Measurements from ENCODE around the gene STOML2.
A peak's percentile ranks its signal among the peaks of the same experiment; 100 is the strongest.
"Not testable (repeated sequence)": the region's sequence is repeated elsewhere in the genome, so short reads cannot be mapped to it uniquely, and the experiment has no call there.

The STOML2 gene, protein sequence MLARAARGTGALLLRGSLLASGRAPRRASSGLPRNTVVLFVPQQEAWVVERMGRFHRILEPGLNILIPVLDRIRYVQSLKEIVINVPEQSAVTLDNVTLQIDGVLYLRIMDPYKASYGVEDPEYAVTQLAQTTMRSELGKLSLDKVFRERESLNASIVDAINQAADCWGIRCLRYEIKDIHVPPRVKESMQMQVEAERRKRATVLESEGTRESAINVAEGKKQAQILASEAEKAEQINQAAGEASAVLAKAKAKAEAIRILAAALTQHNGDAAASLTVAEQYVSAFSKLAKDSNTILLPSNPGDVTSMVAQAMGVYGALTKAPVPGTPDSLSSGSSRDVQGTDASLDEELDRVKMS

GRCh38 chr9:35102769-35103659 lies at the start of gene STOML2:
STOML2 (minus strand) TSS chr9:35103131; CDS start chr9:35103094, 37 bp downstream.
- peak; percentile 97 for DNase-seq

DNA sequence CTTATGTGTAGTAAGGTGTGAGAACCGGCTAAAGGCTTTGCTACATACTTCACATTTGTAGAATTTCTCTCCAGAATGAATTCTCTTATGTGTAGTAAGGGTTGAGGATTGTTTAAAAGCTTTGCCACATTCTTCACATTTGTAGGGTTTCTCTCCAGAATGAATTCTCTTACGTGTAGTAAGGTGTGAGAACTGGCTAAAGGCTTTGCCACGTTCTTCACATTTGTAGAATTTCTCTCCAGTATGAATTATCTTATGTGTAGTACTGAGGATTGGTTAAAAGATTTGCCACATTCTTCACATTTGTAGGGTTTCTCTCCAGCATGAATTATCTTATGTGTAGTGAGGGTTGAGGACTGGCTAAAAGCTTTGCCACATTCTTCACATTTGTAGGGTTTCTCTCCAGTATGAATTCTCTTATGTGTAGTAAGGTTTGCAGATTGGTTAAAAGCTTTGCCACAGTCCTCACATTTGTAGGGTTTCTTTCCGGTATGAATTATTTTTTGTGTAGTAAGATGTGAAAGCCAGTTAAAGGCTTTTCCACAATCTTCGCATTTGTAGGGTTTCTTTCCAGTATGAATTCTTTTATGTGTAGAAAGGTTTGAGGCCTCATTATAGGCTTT lies 45.1 kb upstream of the STOML2 start:
- not testable (repeated sequence) for DNase-seq

DNA sequence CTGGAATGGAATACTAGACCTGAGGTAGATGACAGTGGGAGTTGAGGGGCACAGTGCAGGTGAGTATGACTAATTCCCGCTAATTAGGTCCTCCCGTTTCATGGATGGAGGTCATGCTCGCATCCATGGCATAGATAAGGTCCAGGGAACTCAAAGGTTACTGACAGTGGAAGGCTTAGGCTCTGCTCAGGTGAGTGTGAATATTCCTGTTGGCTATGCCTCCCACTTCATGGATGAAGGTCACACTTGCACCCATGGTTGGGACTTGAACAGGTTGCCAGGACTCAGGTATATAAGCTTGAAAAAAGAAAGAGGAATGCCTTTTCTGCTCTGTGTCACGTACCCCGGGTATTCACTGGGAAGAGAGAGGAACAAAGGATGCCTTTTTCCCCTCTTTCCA lies 39.1 kb upstream of the STOML2 start:
- DNase-seq, result no peak

DNA sequence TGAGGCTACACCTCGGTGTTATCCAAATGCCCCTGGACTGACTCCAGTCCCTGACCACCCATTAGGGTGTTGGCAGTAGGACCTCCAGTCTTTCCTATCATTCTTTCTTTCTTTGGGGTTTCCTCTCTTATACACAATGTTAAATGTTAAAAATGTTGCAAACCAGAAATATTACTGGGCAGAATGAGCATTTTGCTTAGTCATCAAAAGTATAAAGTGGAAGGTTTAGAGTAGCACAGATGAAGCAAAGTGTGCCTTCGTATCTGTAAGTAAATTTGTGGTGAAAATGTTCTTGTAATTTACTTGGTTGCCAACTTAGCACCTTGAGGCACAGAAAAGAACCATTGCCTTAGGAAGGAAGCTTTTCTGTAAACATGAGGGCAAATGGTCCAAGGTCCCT lies 37.2 kb upstream of the STOML2 start:
- no peak for DNase-seq

- DNase-seq, result no peak
Observed at GRCh38 chr9:35136866-35137265, 33.9 kb upstream of the STOML2 start.

GRCh38 chr9:35135988-35136387 lies 33.1 kb upstream of the STOML2 start:
- DNase-seq, result no peak

GRCh38 chr9:35134920-35135319 lies 32.0 kb upstream of the STOML2 start:
- no peak for DNase-seq

DNA sequence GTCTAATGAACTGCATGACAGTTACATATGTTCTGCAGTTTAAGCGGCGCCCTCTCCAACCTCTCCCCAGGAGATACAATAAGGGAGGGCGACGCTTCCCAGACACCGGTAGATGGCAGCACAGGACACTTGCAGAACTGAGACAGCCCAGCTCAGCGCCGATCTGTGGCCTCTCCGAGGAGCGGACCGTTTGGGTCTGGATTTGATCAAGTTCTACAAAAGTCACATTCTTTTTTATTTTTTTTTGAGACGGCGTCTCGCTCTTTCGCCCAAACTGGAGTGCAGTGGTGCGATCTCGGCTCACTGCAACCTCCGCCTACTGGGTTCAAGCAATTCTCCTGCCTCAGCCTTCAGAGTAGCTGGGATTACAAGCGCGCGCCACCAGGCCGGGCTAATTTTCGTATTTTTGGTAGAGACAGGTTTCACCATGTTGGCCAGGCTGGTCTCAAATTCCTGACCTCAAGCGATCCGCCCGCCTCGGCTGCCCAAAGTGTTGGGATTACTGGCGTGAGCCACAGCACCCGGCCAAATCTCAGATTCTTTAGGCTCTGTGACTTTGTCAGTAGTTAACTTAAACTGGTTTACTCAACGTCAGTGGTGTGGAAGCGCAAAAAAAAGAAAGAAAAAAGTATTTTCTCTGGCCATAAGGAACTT lies 14.1 kb upstream of the STOML2 start:
- DNase-seq, result peak; percentile 90

GRCh38 chr9:35116539-35116897 lies 13.6 kb upstream of the STOML2 start:
- DNase-seq, result no peak

- DNase-seq, result peak; percentile 90
Observed at GRCh38 chr9:35115680-35116538, 13.0 kb upstream of the STOML2 start, which contains the start of gene ATOSB. ATOSB (minus strand) TSS chr9:35115862; CDS start chr9:35108274, 7,588 bp downstream.

GRCh38 chr9:35114840-35115628 lies 12.1 kb upstream of the STOML2 start:
- peak; percentile 18 for DNase-seq

GRCh38 chr9:35114113-35114839 lies 11.3 kb upstream of the STOML2 start:
- peak; percentile 90 for DNase-seq

DNA sequence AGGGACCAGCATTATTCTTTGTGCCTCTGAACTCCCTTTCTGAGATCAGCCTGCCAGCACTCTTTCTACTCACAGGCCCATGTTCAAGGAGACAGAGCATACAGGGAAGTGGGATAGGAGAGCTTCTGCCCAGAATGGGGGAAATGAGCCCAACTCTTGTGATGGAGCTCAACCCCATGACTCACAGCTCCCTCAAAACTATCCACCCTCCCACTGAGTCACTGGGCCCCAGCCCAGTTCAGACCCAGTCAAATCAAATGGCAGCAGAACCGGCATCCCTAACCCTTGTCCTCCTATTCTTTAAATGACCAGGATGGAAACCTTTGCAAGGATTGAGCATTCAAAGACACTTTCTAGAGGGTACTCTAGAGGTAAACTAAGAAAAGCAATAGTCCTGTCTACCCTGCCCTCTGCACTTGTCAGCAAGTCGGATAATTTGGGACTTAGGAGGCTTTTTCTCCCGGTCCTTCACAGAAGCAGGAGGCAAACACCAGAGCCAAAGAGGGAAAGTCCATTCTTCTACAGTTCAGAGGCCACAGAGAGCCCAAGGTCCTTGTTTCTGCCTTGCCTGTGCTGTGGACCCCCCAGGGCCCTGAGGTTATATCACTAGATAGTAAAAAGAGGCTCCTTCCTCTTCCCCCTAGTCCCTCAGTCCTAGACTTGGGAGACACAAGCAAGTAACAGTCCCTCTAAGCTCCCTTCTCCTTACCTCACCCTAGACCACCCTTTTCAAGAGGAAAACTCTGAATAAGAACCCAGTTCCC lies 9.5 kb upstream of the STOML2 start:
- no peak for DNase-seq

DNA sequence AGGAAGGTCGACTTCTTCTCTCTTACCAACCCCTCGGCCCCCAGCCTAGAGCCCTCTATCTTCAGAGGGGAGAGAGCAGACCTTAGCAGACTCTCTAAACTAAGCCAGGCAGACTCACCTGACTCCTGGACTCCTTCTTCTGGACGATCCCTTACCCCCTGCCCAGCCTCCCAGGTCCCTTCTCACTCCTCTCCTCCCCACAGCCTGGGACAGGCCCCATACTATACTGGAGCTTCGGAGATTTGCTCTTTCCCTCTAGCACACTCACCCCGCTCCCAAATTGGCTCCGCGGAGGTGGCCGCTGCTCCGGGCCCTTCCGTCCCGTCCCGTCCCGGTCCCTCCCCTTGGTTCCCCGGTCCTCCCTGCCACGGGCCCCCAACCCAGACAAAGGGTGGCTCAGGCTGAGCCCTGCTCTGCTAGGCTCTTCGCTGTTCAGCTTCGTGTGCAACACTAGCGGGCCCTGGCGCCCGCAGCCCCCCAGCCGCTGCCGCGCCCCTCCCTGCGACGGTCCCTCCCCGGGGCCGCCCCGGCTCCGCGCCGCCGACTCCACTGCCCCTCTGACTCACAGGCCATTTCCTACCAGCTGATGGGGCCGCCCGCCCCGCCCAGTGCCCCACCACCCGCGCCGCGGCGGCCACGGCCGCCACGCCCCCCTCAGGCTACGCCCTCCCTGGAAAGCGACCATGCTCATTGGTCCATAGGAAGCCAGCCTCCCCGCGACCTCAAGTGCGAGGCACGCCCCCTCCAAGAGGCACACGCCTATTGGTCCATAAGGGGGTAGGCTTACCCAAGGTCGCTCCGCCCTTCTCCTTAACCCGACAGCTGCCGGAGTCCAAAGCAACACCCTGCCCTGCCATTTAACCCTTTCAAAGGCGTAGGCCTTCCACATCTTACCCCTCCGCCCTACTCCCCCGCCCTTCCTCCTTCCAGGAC lies 8.3 kb upstream of the STOML2 start:
- peak; percentile 96 for DNase-seq

DNA sequence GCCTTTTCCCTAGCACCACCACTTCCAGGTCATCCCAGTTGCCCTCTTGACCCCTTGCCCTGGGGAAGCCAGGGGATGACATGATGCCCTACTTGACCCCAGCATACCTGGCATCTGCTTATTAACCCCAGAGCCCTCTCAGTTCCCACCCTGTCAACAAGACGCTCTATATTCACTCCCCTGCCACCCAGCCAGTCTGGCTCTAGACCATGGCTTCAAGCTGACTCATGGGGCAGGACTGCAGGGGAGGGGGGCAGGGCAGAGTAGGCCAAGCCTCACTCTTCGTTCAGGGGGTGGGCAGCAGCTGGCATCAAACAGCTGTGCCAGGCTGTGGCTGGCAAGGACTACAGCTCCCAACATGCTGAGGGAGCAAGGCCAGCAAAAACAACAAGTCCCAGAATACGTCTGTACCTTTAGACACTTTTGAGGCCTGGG lies 7.4 kb upstream of the STOML2 start:
- no peak for DNase-seq

GRCh38 chr9:35108946-35109575 lies 6.1 kb upstream of the STOML2 start:
- no peak for DNase-seq

DNA sequence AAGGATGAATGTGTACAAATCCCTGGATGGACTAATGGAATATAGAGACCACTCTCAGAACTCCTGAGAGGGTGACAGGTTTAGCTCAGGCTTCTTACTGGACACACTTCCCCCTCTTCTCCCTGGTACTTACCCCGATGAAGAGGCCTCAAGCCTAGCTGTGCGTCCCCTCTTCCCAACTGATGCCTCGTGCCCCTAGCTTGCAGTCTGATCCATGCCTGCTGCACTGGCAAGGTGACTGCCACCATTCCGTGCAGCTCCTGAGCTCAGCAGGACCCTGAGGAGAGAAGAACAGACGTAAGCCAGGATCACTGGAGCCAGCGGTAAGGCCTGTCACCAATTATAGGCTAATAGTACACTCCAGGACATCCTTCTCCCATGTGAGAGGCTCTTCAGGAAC lies 5.5 kb upstream of the STOML2 start:
- no peak for DNase-seq

Data from NCI-H748 treated with DMSO at 0.1 percent for 48 hours (cell line).